ENCODE measurements around the gene TAF4. TPM values are rescaled to one million over a fixed set of nuclear protein-coding genes. Genes with fewer than 3 reads are reported as not detected.

The TAF4 gene
- total RNA-seq, 4 donors from 2014 or later: 21.1 to 40.6 (median 22.1) TPM

DNA sequence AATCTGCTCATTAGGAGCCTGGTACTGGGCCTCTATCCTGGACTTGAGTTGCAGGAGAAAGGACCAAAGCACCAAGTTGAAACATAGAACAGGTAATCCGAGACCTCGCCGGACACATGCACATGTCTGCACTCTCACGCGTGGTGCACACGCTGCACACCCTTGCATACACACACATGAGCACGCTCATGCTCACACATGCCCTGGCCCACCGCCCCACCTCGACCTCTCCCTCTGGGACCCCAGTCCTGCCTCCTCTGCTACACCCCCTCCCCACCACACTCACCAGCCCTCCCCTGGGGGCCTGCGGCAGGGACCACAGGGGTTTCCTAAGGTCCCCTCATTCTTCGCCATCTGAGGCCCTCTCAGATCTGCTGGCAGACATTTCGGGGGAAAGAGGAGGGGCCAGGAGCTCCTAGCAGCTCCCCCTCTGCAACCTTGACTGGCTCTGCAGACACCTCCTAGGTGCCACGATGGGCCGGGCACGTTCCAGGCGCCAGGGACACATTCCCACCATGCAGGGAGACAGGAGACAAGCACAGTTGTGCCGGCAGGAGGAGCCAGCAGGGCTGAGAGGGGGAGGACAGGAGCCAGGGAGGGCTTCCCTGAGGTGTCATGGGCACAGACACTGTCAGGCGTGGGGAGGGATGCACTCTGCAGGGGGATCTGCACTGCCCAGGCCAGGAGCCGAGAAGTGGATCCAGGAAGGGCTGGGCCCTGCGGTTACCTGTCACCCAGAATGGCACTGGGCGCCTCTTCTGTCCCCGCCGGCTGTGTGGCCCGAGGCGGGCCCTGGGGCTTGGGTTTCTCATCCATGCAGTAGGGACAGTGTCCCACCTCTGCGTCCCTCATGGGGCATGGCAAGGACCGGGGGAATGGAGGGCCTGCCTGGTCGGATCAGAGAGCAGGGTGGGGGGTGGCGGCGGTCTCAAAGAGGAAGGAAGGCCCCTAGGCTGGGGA, 31.0 kb upstream of the TAF4 start:
- 87 to 88% methylated on average over 29 to 30 of the region's 30 CpGs for WGBS, 2 donors
- TF ChIP-seq, protein P1, sequence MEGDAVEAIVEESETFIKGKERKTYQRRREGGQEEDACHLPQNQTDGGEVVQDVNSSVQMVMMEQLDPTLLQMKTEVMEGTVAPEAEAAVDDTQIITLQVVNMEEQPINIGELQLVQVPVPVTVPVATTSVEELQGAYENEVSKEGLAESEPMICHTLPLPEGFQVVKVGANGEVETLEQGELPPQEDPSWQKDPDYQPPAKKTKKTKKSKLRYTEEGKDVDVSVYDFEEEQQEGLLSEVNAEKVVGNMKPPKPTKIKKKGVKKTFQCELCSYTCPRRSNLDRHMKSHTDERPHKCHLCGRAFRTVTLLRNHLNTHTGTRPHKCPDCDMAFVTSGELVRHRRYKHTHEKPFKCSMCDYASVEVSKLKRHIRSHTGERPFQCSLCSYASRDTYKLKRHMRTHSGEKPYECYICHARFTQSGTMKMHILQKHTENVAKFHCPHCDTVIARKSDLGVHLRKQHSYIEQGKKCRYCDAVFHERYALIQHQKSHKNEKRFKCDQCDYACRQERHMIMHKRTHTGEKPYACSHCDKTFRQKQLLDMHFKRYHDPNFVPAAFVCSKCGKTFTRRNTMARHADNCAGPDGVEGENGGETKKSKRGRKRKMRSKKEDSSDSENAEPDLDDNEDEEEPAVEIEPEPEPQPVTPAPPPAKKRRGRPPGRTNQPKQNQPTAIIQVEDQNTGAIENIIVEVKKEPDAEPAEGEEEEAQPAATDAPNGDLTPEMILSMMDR (IDR thresholded peaks at IDR 0.05): no peak
- TF ChIP-seq POLR2A (IDR thresholded peaks at IDR 0.05): no peak
- no peak overlapping the region for H3K4me3 ChIP-seq (ENCODE audit: low read depth, poor library complexity, severe bottlenecking)
- DNase-seq (ENCODE audit: low spot score in 2 of 2): no peak
- intact Hi-C loops (cut with DNase I; ENCODE audit: low total_unique reads): no loop called here

DNA sequence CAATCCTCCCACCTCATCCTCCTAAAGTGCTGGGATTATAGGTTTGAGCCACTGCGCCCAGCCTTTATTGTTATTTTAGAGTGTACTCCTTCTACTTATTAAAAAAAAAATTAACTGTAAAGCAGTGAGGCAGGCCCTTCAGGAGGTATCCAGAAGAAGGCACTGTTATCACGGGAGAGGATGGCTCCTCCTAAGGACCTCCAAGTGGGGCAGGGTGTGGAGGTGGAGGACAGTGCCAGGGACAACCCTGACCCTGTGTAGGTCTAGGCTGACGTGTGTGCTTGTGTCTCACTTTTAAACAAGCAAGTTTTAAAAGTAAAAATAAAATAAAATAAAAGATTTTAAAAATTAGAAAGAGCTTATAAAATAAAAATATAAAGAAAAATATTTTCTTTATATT, 23.7 kb upstream of the TAF4 start:
- no peak for TF ChIP-seq POLR2A (IDR thresholded peaks at IDR 0.05)
- TF ChIP-seq, protein P1 (IDR thresholded peaks at IDR 0.05): no peak
- DNase-seq (ENCODE audit: low spot score in 2 of 2): no peak
- no peak overlapping the region for H3K4me3 ChIP-seq (ENCODE audit: low read depth, poor library complexity, severe bottlenecking)
- intact Hi-C loops (cut with DNase I; ENCODE audit: low total_unique reads): no loop called here
- 41 to 50% methylated on average over 3 of the region's 3 CpGs for WGBS, 2 donors

DNA sequence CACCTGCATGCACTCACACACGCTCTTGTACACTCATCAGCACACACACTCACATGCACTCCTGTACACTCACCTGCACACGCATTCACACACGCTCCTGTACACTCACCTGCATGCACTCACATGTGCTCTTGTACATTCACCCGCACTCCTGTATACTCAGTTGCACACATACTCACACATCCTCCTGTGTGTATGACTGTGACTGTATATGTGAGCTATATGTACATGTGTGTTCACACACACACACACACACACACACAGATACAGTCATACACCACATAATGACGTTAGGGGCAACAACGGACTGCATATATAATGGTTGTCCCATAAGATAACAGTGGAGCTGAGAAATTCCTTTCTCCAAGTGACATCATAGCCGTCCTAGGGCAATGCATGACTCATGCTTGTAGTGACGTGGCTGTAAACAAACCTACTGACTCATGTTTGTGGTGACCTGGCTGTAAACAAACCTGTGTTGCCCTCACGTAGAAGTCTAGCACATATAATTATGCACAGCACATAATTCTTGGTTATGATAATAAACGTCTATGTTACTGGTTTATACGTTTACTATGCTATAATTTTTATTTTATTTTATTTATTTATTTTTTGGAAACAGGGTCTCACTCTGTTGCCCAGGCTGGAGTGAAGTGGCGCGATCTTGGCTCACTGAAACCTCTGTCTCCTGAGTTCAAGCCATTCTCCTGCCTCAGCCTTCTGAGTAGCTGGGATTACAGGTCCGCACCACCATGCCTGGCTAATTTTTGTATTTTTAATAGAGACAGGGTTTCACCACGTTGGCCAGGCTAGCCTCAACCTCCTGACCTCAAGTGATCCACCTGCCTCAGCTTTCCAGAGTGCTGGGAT, 22.8 kb upstream of the TAF4 start:
- intact Hi-C loops (cut with DNase I; ENCODE audit: low total_unique reads): no loop called here
- 59% methylated on average over 15 of the region's 15 CpGs for WGBS, 2 donors
- no peak overlapping the region for H3K4me3 ChIP-seq (ENCODE audit: low read depth, poor library complexity, severe bottlenecking)
- no peak for DNase-seq (ENCODE audit: low spot score in 2 of 2)
- TF ChIP-seq, protein P1 (IDR thresholded peaks at IDR 0.05): no peak
- no peak for TF ChIP-seq POLR2A (IDR thresholded peaks at IDR 0.05)

DNA sequence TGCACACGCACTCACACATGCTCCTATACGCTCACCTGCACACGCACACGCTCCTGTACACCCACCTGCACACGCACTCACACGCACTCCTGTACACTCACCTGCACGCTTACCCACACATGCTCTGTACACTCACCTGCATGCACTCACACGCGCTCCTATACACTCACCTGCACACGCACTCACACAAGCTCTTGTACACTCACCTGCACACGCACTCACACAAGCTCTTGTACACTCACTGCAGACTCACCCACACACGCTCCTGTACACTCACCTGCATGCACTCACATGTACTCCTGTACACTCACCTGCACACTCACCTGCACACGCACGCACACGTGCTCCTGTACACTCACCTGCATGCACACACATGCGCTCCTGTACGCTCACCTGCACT, 22.0 kb upstream of the TAF4 start:
- DNase-seq (ENCODE audit: low spot score in 2 of 2): no peak
- H3K4me3 ChIP-seq (ENCODE audit: low read depth, poor library complexity, severe bottlenecking): no peak overlapping the region
- TF ChIP-seq POLR2A (IDR thresholded peaks at IDR 0.05): no peak
- TF ChIP-seq, protein P1 (IDR thresholded peaks at IDR 0.05): no peak
- 90 to 91% methylated on average over 17 of the region's 17 CpGs for WGBS, 2 donors
- intact Hi-C loops (cut with DNase I; ENCODE audit: low total_unique reads): no loop called here

DNA sequence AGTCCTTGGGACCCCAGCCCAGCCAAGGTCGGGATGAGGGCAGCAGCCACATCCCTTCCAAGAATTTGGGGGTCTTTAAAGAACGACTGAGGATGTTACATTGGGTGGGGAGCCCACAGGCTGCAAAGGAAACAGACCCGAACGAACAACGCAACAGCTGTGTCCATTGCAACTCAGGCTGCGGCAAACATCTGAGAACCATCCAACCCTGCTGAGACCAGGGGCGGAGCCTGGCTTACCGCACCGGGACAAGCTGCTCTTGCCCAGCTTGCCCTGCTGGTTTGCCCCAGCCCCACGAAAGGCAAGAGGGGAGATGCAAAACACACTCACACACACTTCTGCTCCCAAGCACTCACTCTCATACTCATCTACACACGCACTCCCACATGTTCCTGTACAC, 21.5 kb upstream of the TAF4 start:
- DNase-seq (ENCODE audit: low spot score in 2 of 2): no peak
- TF ChIP-seq, protein P1 (IDR thresholded peaks at IDR 0.05): no peak
- no peak for TF ChIP-seq POLR2A (IDR thresholded peaks at IDR 0.05)
- H3K4me3 ChIP-seq (ENCODE audit: low read depth, poor library complexity, severe bottlenecking): no peak overlapping the region
- intact Hi-C loops (cut with DNase I; ENCODE audit: low total_unique reads): no loop called here
- WGBS, 2 donors: 35 to 38% methylated on average over 11 of the region's 11 CpGs
